CD4-positive, alpha-beta T cell treated with Interleukin-1 beta for 1 hour (primary cell): ENCODE data around the gene TGFB1.

ENCODE experiments used
- DNase-seq, 2 donors: peaks; one replicate each; pipeline ENCODE4 v3.0.0-alpha.2; 2020 to 2022

The TGFB1 gene

GRCh38 chr19:41320185-41320518, 33.6 kb downstream of the TGFB1 start:
- DNase-seq: no peak

- DNase-seq: no peak
Measured at GRCh38 chr19:41319500-41320184, 34.1 kb downstream of the TGFB1 start.

- no peak for DNase-seq
Measured at GRCh38 chr19:41318696-41319499, 34.8 kb downstream of the TGFB1 start.

GRCh38 chr19:41316306-41316920, 37.3 kb downstream of the TGFB1 start:
- DNase-seq: no peak

GRCh38 chr19:41311613-41312012, 42.1 kb downstream of the TGFB1 start:
- no peak for DNase-seq

GRCh38 chr19:41311072-41311471, 42.6 kb downstream of the TGFB1 start:
- DNase-seq: no peak

- peak; percentile 89 to 90 for DNase-seq
Measured at GRCh38 chr19:41310033-41310831, 43.5 kb downstream of the TGFB1 start, which contains the start of gene CCDC97. CCDC97 (plus strand) TSS chr19:41310172; CDS start chr19:41310311, 139 bp downstream.

- DNase-seq: no peak
Measured at GRCh38 chr19:41309180-41310032, 44.3 kb downstream of the TGFB1 start.

GRCh38 chr19:41308450-41309179, 45.1 kb downstream of the TGFB1 start:
- peak; percentile 88 to 93 for DNase-seq

GRCh38 chr19:41307954-41308449, 45.7 kb downstream of the TGFB1 start:
- no peak for DNase-seq

GRCh38 chr19:41307090-41307875, 46.4 kb downstream of the TGFB1 start:
- DNase-seq: peak in 1 of 2 donors; percentile 61

GRCh38 chr19:41305927-41306793, 47.6 kb downstream of the TGFB1 start:
- no peak for DNase-seq

GRCh38 chr19:41304706-41305483, 48.8 kb downstream of the TGFB1 start:
- no peak for DNase-seq

GRCh38 chr19:41303954-41304353, 49.8 kb downstream of the TGFB1 start:
- DNase-seq: peak; percentile 53 to 58

GRCh38 chr19:41302624-41303351, 50.9 kb downstream of the TGFB1 start:
- peak; percentile 75 to 76 for DNase-seq

- DNase-seq: no peak
Measured at GRCh38 chr19:41300555-41300954, 53.2 kb downstream of the TGFB1 start.

- peak; percentile 50 to 64 for DNase-seq
Measured at GRCh38 chr19:41299755-41300089, 54.0 kb downstream of the TGFB1 start.
